HG03095 (cell line): ENCODE measurements around the gene EYA2.
"Not testable (repeated sequence)": the region's sequence is repeated elsewhere in the genome, so short reads cannot be mapped to it uniquely, and the experiment has no call there.

ENCODE experiments used
- ATAC-seq: cut with Tn5 transposase; IDR thresholded peaks from one replicate; pipeline ENCODE4 v1.9.1; 2021; ENCODE audit warnings: moderate library complexity; ENCODE audit not compliant: unreplicated experiment

The EYA2 gene

DNA sequence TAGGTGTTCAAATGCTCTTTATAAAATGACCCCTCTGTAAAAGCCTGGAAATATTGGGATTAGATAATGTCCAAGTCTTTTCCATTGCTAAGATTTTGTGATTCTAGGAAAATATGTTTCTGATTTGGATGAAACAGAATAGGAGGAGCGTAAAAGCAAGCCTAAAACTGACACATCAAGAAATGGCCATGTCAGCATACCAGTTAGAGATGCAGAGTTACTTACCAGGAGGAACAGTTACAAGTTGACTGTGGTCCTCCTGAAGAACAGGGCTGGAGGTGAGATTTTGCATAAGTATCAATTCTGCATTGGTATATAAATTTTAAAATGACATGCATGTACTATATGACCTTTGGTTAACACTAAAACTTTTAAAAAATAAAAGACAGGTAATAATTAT, 35.3 kb downstream of the EYA2 start:
- no peak for ATAC-seq

- no peak for ATAC-seq
Measured at GRCh38 chr20:46930640-46931339, 36.1 kb downstream of the EYA2 start.

DNA sequence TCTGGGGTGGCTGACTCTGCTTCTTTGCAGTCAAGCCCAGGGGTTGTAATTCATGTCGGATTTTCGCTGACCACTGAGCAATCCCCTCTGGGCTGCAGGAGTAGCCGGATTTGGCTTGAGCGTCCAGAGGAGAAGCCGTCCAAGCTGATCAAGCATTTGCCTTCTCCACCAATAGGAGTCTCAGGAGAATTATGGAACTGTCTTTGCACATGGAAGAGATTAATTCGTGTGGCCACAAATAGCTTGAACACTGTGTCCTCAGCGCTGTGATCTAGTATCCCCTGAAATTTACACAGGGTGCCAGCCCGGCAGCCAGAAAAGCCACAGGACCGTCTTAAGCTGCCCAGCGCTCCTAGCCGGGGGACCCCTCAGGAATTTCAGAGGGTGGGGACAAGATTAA, 37.1 kb downstream of the EYA2 start:
- ATAC-seq = no peak

DNA sequence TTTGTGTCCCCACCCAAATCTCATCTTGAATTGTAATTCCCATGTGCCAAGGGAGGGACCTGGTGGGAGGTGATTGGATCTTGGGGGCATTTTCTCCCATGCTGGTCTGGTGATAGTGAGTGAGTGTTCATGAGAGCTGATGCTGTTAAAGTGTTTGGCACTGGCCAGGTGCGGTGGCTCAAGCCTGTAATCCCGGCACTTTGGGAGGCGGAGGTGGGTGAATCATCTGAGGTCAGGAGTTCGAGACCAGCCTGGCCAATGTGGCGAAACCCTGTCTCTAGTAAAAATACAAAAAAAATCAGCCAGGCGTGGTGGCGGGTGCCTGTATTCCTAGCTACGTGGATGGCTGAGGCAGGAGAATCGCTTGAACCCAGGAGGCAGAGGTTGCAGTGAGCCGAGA, 37.8 kb downstream of the EYA2 start:
- not testable (repeated sequence) for ATAC-seq

- no peak for ATAC-seq
Measured at GRCh38 chr20:46933150-46933549, 38.5 kb downstream of the EYA2 start.

- no peak for ATAC-seq
Measured at GRCh38 chr20:46934746-46935287, 40.2 kb downstream of the EYA2 start.

GRCh38 chr20:46935394-46936017, 40.9 kb downstream of the EYA2 start:
- ATAC-seq = no peak

DNA sequence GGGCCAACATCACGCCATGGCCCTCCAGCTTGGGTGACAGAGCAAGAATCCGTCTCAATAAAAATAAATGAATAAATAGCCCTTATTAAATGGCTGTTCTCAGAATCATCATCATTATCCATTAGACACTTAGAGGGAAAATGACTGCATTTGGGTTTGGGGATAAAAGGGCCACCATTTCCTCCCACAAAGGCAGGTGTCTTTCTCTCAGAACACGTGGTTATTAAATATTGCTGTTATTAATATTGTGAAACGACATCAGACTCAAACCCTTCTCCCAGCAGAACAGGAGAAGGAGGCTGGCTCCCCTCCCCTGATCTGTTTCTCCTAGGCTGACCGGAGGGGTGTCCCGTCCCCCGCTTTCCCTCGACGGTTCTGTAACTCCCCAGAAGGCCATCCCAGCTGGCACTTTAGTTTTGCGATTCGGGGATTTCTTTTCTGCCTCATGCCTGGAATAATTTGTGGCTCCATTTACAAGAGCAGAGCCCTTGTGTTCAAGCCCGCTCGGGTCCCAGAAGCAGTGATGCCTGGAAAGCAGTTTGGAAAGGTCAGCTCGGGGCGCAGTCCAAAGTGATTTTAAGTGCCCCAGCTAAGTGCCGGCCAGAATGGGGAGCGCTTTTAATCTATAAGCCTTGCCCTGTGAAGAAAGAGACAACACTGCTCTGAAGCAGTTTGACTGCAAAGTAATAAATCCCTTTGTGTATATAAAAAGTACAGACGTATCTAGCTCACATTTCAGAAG, 41.9 kb downstream of the EYA2 start:
- no peak for ATAC-seq

DNA sequence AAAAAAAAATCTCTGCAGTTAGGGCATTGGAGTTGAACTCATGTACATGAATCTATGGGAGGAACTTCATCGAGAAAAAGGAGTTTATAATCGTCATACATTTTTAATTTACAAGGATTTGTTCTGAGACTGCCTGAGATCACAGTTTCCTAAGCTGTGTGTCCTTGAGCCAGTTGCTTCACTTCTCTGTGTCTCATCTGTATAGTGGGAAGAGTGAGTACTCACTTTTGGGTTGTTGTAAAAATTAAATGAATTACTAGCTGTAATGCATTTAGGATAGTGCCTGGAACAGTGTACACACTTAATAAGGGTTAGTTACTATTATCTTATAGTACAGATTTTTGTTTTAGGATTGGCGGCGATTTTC, 42.5 kb downstream of the EYA2 start:
- ATAC-seq = no peak

DNA sequence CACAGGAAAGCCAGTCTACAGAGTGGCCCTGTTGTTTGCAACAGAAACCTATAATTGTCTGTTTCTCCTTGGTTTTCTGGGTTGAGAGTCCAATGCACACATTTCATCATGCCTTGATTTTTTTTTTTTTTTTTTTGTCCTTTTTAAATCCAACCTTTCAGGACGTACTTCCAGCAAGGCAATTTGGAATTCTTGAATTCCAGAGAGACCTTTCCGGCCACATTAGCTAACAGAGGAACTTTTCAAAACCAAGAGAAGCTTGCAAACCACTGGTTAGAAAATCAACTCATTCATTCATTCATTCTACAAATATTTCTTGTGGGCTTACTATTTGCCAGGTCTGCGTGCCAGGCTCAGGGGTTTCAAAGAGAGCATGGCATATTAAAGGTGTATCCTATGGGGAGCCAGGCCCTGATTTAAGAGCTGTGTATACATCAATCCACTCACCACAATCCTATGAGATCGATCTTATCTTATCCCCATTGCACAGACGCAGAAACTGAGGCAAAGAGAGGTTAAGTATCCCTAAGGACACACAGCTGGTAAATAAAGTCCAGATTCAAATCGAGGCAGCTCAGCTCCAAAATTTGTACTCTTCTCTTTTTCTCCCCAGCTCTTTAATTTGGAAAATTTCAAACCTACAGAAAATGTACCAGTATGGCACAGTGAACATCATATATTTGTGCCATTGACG, 43.0 kb downstream of the EYA2 start:
- no peak for ATAC-seq

DNA sequence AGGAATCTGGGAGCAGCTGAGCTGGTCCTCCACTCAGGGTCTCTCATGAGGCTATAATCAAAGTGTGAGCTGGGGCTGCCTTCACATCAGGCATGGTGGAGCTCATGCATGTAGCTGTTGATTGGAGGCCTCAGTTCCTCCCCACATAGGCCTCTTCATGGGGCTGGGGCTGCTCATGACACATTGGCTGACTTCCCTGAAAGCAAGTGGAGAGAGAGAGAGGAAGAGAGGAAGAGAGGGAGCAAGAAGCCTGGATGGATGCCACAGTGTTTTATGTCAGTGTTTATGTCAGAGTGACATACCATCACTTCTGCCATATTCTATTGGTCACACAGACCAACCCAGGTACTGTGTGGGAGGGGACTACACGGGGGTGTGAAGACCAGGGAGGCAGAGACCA, 43.8 kb downstream of the EYA2 start:
- no peak for ATAC-seq

GRCh38 chr20:46939031-46939965, 44.7 kb downstream of the EYA2 start:
- ATAC-seq = no peak

DNA sequence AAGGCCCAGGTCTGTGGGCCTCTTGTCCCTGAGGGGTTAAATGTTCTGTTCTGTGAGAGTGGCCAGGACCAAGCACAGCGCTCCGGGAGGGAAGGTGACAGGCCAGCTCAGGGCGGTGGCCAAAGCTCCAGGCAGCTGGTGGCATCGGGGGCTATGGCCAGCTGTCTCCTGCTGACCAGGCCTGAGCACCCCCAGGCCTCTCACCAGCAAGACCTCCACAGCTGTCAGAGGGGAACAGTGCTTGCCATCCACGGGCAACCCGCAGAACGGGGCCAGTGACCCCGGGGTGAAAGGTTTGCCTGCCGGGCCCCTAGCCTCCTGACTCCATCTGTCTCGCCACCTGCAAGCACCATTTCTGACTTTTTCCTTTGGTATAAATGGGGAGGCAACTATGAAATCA, 46.0 kb downstream of the EYA2 start:
- no peak for ATAC-seq

DNA sequence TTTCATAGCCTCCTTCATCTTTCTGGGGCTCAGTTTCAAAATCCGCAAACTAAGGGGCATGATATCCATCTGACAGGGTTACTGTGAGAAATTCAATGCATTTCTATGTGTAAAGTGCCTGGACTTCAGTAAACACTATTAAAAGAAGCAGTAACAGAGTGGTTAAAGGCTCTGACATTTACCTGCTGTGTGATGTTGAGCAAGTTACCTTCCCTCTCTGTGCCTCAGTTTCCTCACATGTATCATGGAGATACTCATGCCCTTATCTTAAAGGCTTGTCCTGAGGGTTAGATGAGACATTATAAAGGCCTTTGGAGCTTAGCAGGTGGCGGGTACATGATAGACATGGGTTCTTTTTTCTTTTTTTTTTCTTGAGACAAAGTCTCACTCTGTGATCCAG, 46.8 kb downstream of the EYA2 start:
- no peak for ATAC-seq

DNA sequence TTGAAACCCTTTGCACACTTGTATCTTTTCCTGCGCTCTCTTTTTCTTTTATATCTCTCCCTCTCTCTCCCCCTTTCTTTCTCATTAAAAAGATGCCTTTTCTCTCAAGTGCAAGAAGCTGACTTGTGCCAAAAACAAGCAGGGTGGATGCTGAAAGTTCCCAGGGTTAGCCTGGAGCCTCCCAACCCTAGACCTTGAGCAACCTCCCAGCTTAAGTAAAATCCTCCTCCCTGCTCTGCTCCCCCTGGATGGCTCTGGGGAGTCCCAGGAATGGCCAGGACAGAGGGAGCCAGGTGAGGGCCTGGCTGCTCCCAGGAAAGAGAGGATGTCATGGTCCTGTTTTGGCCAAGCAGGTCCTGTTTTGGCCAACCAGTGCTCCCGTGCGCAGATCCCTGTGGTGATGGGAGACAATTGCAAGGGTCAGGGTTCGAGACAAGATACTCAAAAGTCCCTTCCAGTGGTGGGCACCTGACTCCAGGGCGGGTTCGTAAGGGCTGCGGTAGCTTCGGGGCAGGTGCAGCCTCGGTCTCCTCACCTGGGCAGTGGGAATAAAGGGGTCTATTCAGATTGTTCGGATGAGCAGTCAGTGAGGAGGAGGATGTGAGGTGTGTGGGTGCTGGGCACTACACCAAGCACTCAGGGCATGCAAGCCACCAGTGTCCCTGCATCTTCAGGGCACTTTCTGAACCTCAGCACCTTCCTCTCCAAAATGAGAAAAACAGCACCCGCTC, 49.4 kb downstream of the EYA2 start:
- no peak for ATAC-seq

DNA sequence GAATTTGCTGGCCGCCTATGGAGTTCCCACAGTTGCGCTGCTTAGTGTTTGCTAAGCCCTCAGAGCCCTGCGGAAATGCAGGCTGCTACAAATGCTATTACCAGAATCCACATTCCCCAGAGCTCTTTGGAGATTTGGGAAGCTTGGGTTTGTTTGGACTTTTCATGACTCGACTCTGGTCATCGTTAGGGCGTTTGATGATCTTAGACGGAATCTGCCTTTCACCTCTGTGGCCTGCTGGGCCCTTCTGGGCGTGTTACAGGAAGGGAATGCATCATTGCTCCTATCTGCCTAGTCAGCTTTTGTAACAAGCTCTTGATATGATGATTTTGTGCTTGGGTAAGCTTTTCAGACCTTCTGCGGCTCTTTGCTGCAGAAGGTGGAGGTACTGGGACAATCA, 50.8 kb downstream of the EYA2 start:
- ATAC-seq = no peak

DNA sequence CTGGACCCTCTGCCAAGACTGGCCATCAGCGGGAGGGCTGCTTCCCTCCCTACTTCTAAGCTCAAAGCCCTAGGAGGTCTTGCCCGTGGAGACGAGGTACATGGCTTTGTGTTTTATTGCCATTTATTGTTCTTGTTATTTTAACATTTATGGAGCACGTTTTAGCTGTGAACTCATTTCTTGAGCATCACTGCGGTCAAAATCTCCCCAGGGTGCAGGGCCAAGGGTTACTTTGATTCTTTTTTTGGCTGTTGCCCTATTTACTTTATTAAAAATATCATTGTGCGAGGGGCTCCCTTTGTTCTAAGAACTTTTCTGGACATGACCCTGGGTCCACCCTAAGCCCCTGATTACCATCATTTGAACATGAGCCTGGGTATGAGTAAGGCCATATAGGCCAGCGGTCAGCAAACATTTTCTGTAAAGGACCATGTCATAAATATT, 51.6 kb downstream of the EYA2 start:
- ATAC-seq = no peak

DNA sequence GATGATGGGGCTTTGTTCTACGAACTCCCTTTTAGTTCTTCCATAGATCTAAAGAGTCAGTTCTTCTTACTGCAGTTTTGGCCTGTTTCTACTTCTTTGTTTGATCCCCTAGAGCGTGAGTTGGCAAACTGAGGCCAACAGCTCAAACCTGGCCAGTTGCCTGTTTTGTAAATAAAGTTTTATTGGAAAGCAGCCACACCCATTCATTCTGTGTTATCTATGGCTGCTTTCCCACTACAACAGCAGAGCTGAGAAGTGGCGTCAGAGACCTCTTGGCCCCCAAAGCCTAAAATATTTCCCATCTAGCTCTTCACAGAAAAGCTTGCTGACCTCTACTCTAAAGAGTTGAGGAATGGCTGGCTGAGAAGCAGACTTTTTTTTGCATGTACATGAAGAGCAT, 52.2 kb downstream of the EYA2 start:
- ATAC-seq = no peak

DNA sequence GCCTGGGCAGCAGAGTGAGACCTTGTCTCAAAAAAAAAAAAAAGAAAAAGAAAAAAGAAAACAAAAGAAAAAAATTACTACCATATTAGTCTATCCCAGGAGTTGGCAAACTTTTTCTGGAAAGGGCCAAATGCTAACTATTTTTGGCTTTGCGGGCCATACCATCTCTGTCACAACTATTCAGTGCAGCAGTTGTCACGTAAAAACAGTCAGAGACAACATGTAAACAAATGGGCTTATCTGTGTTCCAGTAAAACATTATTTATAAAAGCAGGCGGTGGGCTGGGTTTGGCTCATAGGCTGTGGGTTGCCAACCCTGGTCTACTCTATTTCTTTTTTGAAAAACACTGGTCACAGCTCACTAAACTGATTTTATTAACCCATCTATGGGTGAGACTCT, 53.4 kb downstream of the EYA2 start:
- ATAC-seq = no peak

GRCh38 chr20:46951405-46951804, 56.8 kb downstream of the EYA2 start:
- ATAC-seq = no peak
